ENCODE data around the gene XRCC4. TPM values are rescaled to one million over a fixed set of nuclear protein-coding genes. Genes with fewer than 3 reads are reported as not detected.
A peak's percentile ranks its signal among the peaks of the same experiment; 100 is the strongest.
"Not testable (repeated sequence)": the region's sequence is repeated elsewhere in the genome, so short reads cannot be mapped to it uniquely, and the experiment has no call there.

XRCC4 gene
- total RNA-seq, 1 donor from 2014 or later, result 45.6 TPM

GRCh38 chr5:83058726-83059125 lies 18.6 kb upstream of the XRCC4 start:
- H3K9ac ChIP-seq, result no peak overlapping the region
- H3K36me3 ChIP-seq, result peaks cover 12% of the 10 kb centered on the region
- no peak overlapping the region for H3K4me3 Mint-ChIP-seq
- no peaks in the 10 kb centered on the region for H3F3A ChIP-seq (ENCODE audit: low read depth)
- no peak overlapping the region for H3K4me2 ChIP-seq
- H3K36me3 Mint-ChIP-seq, result peaks cover 35% of the 10 kb centered on the region
- no peak overlapping the region for H3K27ac Mint-ChIP-seq
- H3K4me1 Mint-ChIP-seq, result no peaks in the 10 kb centered on the region
- H3K4me3 ChIP-seq, result no peak overlapping the region
- H3K9me3 ChIP-seq (ENCODE audit: low read depth), result no peaks in the 10 kb centered on the region
- H3K9me3 Mint-ChIP-seq, result no peaks in the 10 kb centered on the region
- no peak overlapping the region for H3K27ac ChIP-seq
- no peaks in the 10 kb centered on the region for H3K4me1 ChIP-seq
- no peak overlapping the region for H2AFZ ChIP-seq (replicated peaks)
- TF ChIP-seq CTCF (IDR thresholded peaks at IDR 0.05) (no peak), EZH2 (IDR thresholded peaks at IDR 0.05) (no peak), EZH2phosphoT487 (IDR thresholded peaks at IDR 0.05) (no peak)
- H3K27me3 Mint-ChIP-seq (ENCODE audit: insufficient read depth, low read depth), result no peaks in the 10 kb centered on the region
- H3K79me2 ChIP-seq (ENCODE audit: low read depth), result peaks cover 54% of the 10 kb centered on the region
- H4K20me1 ChIP-seq (ENCODE audit: low read depth), result no peaks in the 10 kb centered on the region
- no peaks in the 10 kb centered on the region for H3K27me3 ChIP-seq
- DNase-seq (ENCODE audit: low spot score), result no peak

GRCh38 chr5:83059341-83059740 lies 18.0 kb upstream of the XRCC4 start:
- Mint-ChIP-seq H3K36me3 (peaks cover 33% of the 10 kb centered on the region), H3K4me3 (no peak overlapping the region), H3K27me3 (ENCODE audit: insufficient read depth, low read depth) (no peaks in the 10 kb centered on the region), H3K9me3 (no peaks in the 10 kb centered on the region), H3K27ac (no peak overlapping the region), H3K4me1 (no peaks in the 10 kb centered on the region)
- Histone ChIP-seq H3K9ac (no peak overlapping the region), H3K4me1 (no peaks in the 10 kb centered on the region), H3K27ac (no peak overlapping the region), H3K36me3 (peaks cover 16% of the 10 kb centered on the region), H3K79me2 (ENCODE audit: low read depth) (peaks cover 61% of the 10 kb centered on the region), H3K4me3 (no peak overlapping the region), H3K27me3 (no peaks in the 10 kb centered on the region), H3K4me2 (no peak overlapping the region), H2AFZ (replicated peaks) (no peak overlapping the region), H4K20me1 (ENCODE audit: low read depth) (no peaks in the 10 kb centered on the region), H3K9me3 (ENCODE audit: low read depth) (no peaks in the 10 kb centered on the region), H3F3A (ENCODE audit: low read depth) (no peaks in the 10 kb centered on the region)
- TF ChIP-seq EZH2phosphoT487 (IDR thresholded peaks at IDR 0.05) (no peak), EZH2 (IDR thresholded peaks at IDR 0.05) (no peak), CTCF (IDR thresholded peaks at IDR 0.05) (no peak)
- no peak for DNase-seq (ENCODE audit: low spot score)

- Mint-ChIP-seq H3K27ac (no peak overlapping the region), H3K4me1 (peaks cover 8% of the 10 kb centered on the region), H3K36me3 (peaks cover 18% of the 10 kb centered on the region), H3K27me3 (ENCODE audit: insufficient read depth, low read depth) (no peaks in the 10 kb centered on the region), H3K9me3 (no peaks in the 10 kb centered on the region), H3K4me3 (no peak overlapping the region)
- TF ChIP-seq EZH2phosphoT487 (IDR thresholded peaks at IDR 0.05) (no peak), CTCF (IDR thresholded peaks at IDR 0.05) (no peak), EZH2 (IDR thresholded peaks at IDR 0.05) (no peak)
- peaks cover 21% of the 10 kb centered on the region for H4K20me1 ChIP-seq (ENCODE audit: low read depth)
- H2AFZ ChIP-seq (replicated peaks), result no peak overlapping the region
- no peaks in the 10 kb centered on the region for H3K27me3 ChIP-seq
- peak; percentile 61 for DNase-seq (ENCODE audit: low spot score)
- H3K36me3 ChIP-seq, result peaks cover 8% of the 10 kb centered on the region
- H3K79me2 ChIP-seq (ENCODE audit: low read depth), result peaks cover 100% of the 10 kb centered on the region
- H3K27ac ChIP-seq, result no peak overlapping the region
- no peak overlapping the region for H3K4me3 ChIP-seq
- no peaks in the 10 kb centered on the region for H3F3A ChIP-seq (ENCODE audit: low read depth)
- peak overlapping the region; percentile 57 for H3K4me2 ChIP-seq
- peaks cover 22% of the 10 kb centered on the region for H3K4me1 ChIP-seq
- no peaks in the 10 kb centered on the region for H3K9me3 ChIP-seq (ENCODE audit: low read depth)
- H3K9ac ChIP-seq, result no peak overlapping the region
These were observed 10.7 kb upstream of the XRCC4 start for GRCh38 chr5:83066548-83067110.

GRCh38 chr5:83067377-83067776 lies 10.0 kb upstream of the XRCC4 start:
- H3K27ac ChIP-seq, H3K27ac Mint-ChIP-seq: not testable (repeated sequence)

More at GRCh38 chr5:83067377-83067776, 10.0 kb upstream of the XRCC4 start:
- not testable (repeated sequence) for H3K9ac ChIP-seq; H3K27me3 Mint-ChIP-seq (ENCODE audit: insufficient read depth, low read depth); DNase-seq (ENCODE audit: low spot score); H3K9me3 ChIP-seq (ENCODE audit: low read depth); H3K4me1 Mint-ChIP-seq; H3K36me3 ChIP-seq; H3K4me3 Mint-ChIP-seq; H3K9me3 Mint-ChIP-seq; H3F3A ChIP-seq (ENCODE audit: low read depth); H2AFZ ChIP-seq (replicated peaks); H3K27me3 ChIP-seq; H3K4me3 ChIP-seq
- Histone ChIP-seq H3K79me2 (ENCODE audit: low read depth) (peaks cover 100% of the 10 kb centered on the region), H3K4me2 (peak overlapping the region; percentile 57), H3K4me1 (peaks cover 22% of the 10 kb centered on the region), H4K20me1 (ENCODE audit: low read depth) (peaks cover 23% of the 10 kb centered on the region)
- H3K36me3 Mint-ChIP-seq, result peaks cover 16% of the 10 kb centered on the region

Data from neural progenitor cell (in vitro differentiated cells).